DMS153 treated with DMSO at 0.1 percent for 48 hours (cell line): Measurements from ENCODE around the gene NCBP2L.

Experiments used
- DNase-seq: peaks from one replicate; lab custom pipeline; 2025; ENCODE audit not compliant: unreplicated experiment; lab: John Stamatoyannopoulos, UW

NCBP2L gene

GRCh38 chrX:107777536-107777832 is at the start of gene NCBP2L:
Gene NCBP2L, plus strand, starts transcription at chrX:107777733. Its CDS starts 16,488 bp downstream, at chrX:107794221.
- DNase-seq, result no peak

- no peak for DNase-seq
Measured at GRCh38 chrX:107728371-107729099, 49.0 kb upstream of the NCBP2L start.

- DNase-seq, result no peak
Measured at GRCh38 chrX:107729558-107730297, 47.8 kb upstream of the NCBP2L start.

GRCh38 chrX:107730298-107730655 is 47.3 kb upstream of the NCBP2L start:
- DNase-seq, result no peak

GRCh38 chrX:107730991-107731766 is 46.4 kb upstream of the NCBP2L start:
- DNase-seq, result no peak

- DNase-seq, result peak; percentile 60
Measured at GRCh38 chrX:107731831-107732502, 45.6 kb upstream of the NCBP2L start.

GRCh38 chrX:107733686-107734085 is 43.8 kb upstream of the NCBP2L start:
- no peak for DNase-seq

GRCh38 chrX:107734646-107735045 is 42.9 kb upstream of the NCBP2L start:
- DNase-seq, result no peak

GRCh38 chrX:107736781-107737531 is 40.6 kb upstream of the NCBP2L start:
- DNase-seq, result no peak

- no peak for DNase-seq
Measured at GRCh38 chrX:107738272-107738671, 39.3 kb upstream of the NCBP2L start.

- DNase-seq, result no peak
Measured at GRCh38 chrX:107738768-107739167, 38.8 kb upstream of the NCBP2L start.

- no peak for DNase-seq
Measured at GRCh38 chrX:107739541-107739940, 38.0 kb upstream of the NCBP2L start.

- DNase-seq, result no peak
Measured at GRCh38 chrX:107741404-107741790, 36.1 kb upstream of the NCBP2L start.

- no peak for DNase-seq
Measured at GRCh38 chrX:107742700-107743191, 34.8 kb upstream of the NCBP2L start.

GRCh38 chrX:107743995-107744394 is 33.5 kb upstream of the NCBP2L start:
- no peak for DNase-seq

- no peak for DNase-seq
Measured at GRCh38 chrX:107744868-107745267, 32.7 kb upstream of the NCBP2L start.

GRCh38 chrX:107747596-107748161 is 29.9 kb upstream of the NCBP2L start:
- DNase-seq, result peak; percentile 83

- DNase-seq, result no peak
Measured at GRCh38 chrX:107748506-107748905, 29.0 kb upstream of the NCBP2L start.

GRCh38 chrX:107750263-107750662 is 27.3 kb upstream of the NCBP2L start:
- no peak for DNase-seq

- DNase-seq, result no peak
Measured at GRCh38 chrX:107750861-107751445, 26.6 kb upstream of the NCBP2L start.
